HFFc6 (cell line): ENCODE data around the gene JUN. TPM values are rescaled to one million over a fixed set of nuclear protein-coding genes. Genes with fewer than 3 reads are reported as not detected.
"Not testable (repeated sequence)": the region's sequence is repeated elsewhere in the genome, so short reads cannot be mapped to it uniquely, and the experiment has no call there.

Source experiments
- DNase-seq: peaks from one replicate; pipeline ENCODE4 v3.0.0-alpha.2; 2018
- H3K27ac Mint-ChIP-seq: 2 replicates; pipeline ENCODE4 v1.8.0; 2020; ENCODE audit warnings: mild to moderate bottlenecking, mixed read lengths
- H3K27me3 Mint-ChIP-seq: 2 replicates; pipeline ENCODE4 v1.8.0; 2021; ENCODE audit warnings: mild to moderate bottlenecking, moderate library complexity, mixed read lengths; ENCODE audit not compliant: insufficient read depth
- H3K36me3 Mint-ChIP-seq: 2 replicates; pipeline ENCODE4 v1.8.0; 2021; ENCODE audit warnings: low read depth, mixed read lengths
- H3K4me1 Mint-ChIP-seq: 2 replicates; pipeline ENCODE4 v1.8.0; 2020; ENCODE audit warnings: low read depth, mixed read lengths
- H3K4me3 Mint-ChIP-seq: 2 replicates; pipeline ENCODE4 v1.8.0; 2020; ENCODE audit warnings: mild to moderate bottlenecking, moderate library complexity, mixed read lengths
- H3K9me3 Mint-ChIP-seq: 2 replicates; pipeline ENCODE4 v1.8.0; 2020; ENCODE audit warnings: mild to moderate bottlenecking, mixed read lengths
- CTCF ChIP-seq: fragments of 200-600 bp; sonication (generic); IDR thresholded peaks from 2 replicates; pipeline ENCODE4 v1.5.0; 2021; ENCODE audit warnings: antibody characterized with exemption, mild to moderate bottlenecking
- total RNA-seq, 6 experiments: library from RNA; stranded (reverse); fragmentation: NEBNext Ultra II Directional; extraction: Animal tissue kit (Norgen Biotek cat#: 25700); gene quantifications; 2 replicates in 1 of 6; 3 replicates in 5 of 6; pipeline ENCODE4 v1.2.3, GENCODE V29; 2021

JUN gene
- total RNA-seq, 6 experiments from 2014 or later, result 80.5 to 91.1 (median 82.2) TPM

DNA sequence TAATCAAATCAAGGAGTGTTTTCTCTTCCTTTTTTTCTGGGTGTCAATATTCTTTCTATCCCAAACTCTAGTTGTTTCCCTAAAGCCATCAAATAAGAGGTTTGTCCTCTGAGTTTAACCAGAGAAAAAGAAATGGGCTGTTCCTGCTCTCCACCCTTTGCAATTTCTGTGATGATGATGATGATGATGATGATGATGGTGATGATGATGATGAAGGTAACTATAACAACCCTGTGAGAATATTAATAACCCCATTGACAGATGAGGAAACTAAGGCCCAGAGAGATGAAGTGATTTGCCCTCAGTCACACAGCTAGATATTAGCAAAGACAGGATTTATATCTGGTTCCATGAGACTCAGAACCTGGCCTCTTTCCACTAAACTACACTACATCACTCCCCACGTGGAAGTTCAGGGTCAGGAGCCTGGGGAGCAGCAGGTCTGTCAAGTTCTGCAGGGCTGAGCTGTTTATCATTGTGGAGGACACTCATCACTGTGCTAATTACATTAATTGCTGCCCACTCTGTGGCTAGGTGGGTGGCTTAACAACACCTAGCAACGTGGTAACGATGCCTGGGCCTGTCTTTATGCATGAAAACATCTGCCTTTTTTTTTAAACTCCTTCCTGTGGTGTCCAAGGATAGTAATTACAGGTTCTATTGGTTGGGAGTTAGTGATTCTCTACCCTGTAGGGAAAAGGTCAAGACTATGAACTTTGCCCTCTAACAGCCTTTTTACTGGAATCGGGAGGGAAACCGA lies 19.0 kb upstream of the JUN start:
- H3K27me3 Mint-ChIP-seq, result no peaks in the 10 kb centered on the region
- no peak overlapping the region for H3K27ac Mint-ChIP-seq
- H3K4me1 Mint-ChIP-seq, result no peaks in the 10 kb centered on the region
- H3K36me3 Mint-ChIP-seq, result no peaks in the 10 kb centered on the region
- H3K4me3 Mint-ChIP-seq, result no peak overlapping the region
- DNase-seq, result no peak
- no peaks in the 10 kb centered on the region for H3K9me3 Mint-ChIP-seq
- TF ChIP-seq CTCF, result no peak

DNA sequence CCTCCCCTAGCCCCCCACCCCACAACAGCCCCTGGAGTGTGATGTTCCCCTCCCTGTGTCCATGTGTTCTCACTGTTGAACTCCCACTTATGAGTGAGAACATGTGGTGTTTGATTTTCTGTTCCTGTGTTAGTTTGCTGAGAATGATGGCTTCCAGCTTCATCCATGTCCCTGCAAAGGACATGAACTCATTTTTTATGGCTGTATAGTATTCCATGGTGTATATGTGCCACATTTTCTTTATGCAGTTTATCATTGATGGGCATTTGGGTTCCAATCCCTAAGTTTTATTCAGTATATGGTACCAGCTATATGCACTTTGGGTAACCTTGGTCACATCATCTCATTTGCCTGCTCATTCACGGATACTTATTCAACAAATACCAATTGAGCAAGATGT lies 17.4 kb upstream of the JUN start:
- not testable (repeated sequence) for H3K9me3 Mint-ChIP-seq, DNase-seq, H3K36me3 Mint-ChIP-seq, H3K27me3 Mint-ChIP-seq, H3K4me3 Mint-ChIP-seq, H3K4me1 Mint-ChIP-seq, H3K27ac Mint-ChIP-seq

GRCh38 chr1:58799650-58800049 lies 15.8 kb upstream of the JUN start:
- no peak for TF ChIP-seq CTCF
- Mint-ChIP-seq H3K4me1 (no peaks in the 10 kb centered on the region), H3K4me3 (no peak overlapping the region), H3K9me3 (no peaks in the 10 kb centered on the region), H3K27me3 (no peaks in the 10 kb centered on the region; the same call in 1 of the 2 replicates), H3K27ac (no peak overlapping the region), H3K36me3 (no peaks in the 10 kb centered on the region)
- DNase-seq, result no peak

DNA sequence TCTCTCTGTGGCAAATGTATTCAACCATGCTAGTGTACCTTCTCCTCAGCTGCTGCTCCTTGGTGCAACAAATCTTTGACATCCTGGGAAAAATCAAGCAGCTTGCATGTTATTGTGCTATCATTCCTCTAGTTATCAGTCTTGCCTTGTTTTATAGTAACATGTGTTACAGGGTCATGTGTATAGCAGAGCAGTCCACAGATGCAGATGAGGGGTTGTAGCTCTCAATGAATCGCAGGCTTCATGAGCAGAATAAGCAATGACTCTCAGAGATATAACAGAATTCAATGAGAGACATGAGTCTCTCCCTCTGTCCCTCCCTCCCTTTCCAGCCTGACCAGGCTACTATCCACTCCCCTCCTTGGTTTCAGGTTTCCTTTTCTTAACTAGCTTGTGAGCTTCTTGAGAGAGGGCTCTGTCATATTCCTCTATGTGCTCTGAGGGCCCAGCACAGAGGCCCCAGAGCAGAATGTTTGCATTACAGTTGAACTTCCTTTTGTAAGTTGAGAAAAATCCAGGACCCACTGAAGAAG lies 15.1 kb upstream of the JUN start:
- DNase-seq, result no peak
- no peaks in the 10 kb centered on the region for H3K9me3 Mint-ChIP-seq
- no peaks in the 10 kb centered on the region for H3K4me1 Mint-ChIP-seq
- no peaks in the 10 kb centered on the region for H3K36me3 Mint-ChIP-seq
- no peak overlapping the region for H3K27ac Mint-ChIP-seq
- no peaks in the 10 kb centered on the region; the same call in 1 of the 2 replicates for H3K27me3 Mint-ChIP-seq
- no peak overlapping the region for H3K4me3 Mint-ChIP-seq
- TF ChIP-seq CTCF, result no peak

DNA sequence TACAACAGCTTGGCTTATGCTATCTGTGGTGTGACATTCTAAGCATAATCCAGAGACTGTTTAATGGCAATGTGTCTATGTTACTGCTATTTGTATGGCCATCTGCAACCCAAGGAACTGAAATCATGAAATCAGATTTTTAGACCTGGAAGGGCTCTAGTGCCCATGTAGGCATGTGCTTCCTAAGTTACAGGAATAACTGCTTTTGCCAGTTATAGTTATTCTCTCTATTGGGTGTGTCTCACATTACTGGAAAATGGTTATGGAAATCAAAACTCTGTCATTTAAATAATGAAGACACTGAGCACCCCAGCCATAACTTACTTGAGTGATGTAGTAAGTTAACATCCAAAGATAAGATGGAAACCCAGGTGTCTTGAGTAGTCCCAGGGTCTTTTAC lies 12.6 kb upstream of the JUN start:
- Mint-ChIP-seq H3K27ac (no peak overlapping the region), H3K27me3 (no peaks in the 10 kb centered on the region; the same call in 1 of the 2 replicates), H3K4me1 (no peaks in the 10 kb centered on the region), H3K4me3 (no peak overlapping the region), H3K9me3 (no peaks in the 10 kb centered on the region), H3K36me3 (no peaks in the 10 kb centered on the region)
- no peak for DNase-seq
- no peak for TF ChIP-seq CTCF

- Mint-ChIP-seq H3K4me1 (peaks cover 10% of the 10 kb centered on the region), H3K36me3 (no peaks in the 10 kb centered on the region), H3K27me3 (no peaks in the 10 kb centered on the region; the same call in 1 of the 2 replicates), H3K27ac (no peak overlapping the region), H3K9me3 (no peaks in the 10 kb centered on the region), H3K4me3 (no peak overlapping the region)
- no peak for DNase-seq
- no peak for TF ChIP-seq CTCF
These were observed 10.7 kb upstream of the JUN start for GRCh38 chr1:58794585-58794984.
